Measurements from ENCODE around the gene ANKRD63. TPM values are rescaled to one million over a fixed set of nuclear protein-coding genes. Genes with fewer than 3 reads are reported as not detected.
A peak's percentile ranks its signal among the peaks of the same experiment; 100 is the strongest.

The ANKRD63 gene
- total and polyA plus RNA-seq, 2 donors (not counting 1 experiment from before 2014, with no cell fraction given): 0.25 TPM; not detected in 1

DNA sequence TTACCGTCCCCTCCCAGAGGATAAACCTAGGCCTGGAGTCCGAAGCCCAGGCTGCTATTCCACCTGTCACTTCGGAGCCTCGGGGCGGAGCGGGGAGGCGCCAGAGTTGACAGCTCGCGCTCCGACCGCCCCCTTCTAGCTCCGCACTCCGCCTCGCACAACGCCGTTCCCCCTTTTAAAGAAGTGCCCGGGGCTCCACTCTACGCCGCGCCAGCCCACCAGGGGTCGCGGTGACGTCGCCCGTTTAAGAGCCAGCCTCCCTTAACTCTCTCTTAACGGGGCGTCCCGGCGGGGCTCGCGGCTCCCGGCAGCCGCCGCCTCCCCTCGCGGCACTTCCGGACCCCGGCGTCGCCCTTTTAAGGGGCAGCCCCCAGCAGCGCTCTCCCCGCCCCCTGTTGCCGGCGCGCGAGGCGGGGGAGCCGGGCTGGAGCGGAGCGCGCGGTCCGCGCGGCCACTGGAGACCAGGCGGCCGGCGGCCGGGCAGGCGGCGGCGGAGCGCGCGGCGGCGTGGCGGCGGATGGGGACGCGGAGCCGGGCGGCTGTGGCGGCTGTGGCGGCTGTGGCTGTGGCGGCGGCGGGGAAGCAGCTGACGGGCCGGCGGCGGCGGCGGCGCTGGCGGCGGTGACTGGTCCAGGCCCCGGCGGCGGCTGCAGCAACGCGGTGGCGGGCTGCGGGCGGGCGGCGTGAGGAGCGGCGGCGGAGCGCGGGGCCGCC lies 40.5 kb upstream of the ANKRD63 start, which contains the start of gene INAFM2:
Gene INAFM2, plus strand, starts transcription at position 454 of the 714 bp plus-strand sequence. CDS start 364 bp downstream, outside the sequence.
- peak within 1 kb of the TSS; percentile 63 for H2AFZ ChIP-seq (ENCODE audit: insufficient read depth, low read depth, low read length, poor library complexity, severe bottlenecking)
- H3K27ac Mint-ChIP-seq: no peak within 1 kb of the TSS

More for the DNA sequence above, 40.5 kb upstream of the ANKRD63 start, which contains the start of gene INAFM2:
- Histone ChIP-seq H3K79me2 (ENCODE audit: control insufficient read depth, insufficient read depth, low read length) (no peaks in the 10 kb centered on the region), H3K27me3 (replicated peaks in 1 of 4; ENCODE audit: control extremely low read depth in 1 of 4, control insufficient read depth in 3 of 4, insufficient read depth in 4 of 4, low read length in 3 of 4) (peaks cover 0 to 2% (median 0%) of the 10 kb centered on the region in 4 experiments), H3K27ac (ENCODE audit: low read length in 2 of 2) (peak within 1 kb of the TSS in 1 of 2 donors; percentile 10), H3K4me3 (ENCODE audit: control extremely low read depth in 1 of 5, extremely low read depth in 1 of 5, insufficient read depth in 1 of 5, low read depth in 2 of 5, low read length in 4 of 5) (peak within 1 kb of the TSS; percentile 25 to 71 (median 59)), H3K36me3 (replicated peaks in 1 of 2; ENCODE audit: control extremely low read depth in 1 of 2, control insufficient read depth in 1 of 2, extremely low read depth in 1 of 2, insufficient read depth in 2 of 2, low read length in 1 of 2) (no peaks in the 10 kb centered on the region), H3K9me3 (ENCODE audit: control extremely low read depth in 1 of 3, control insufficient read depth in 2 of 3, insufficient read depth in 1 of 3, low read length in 2 of 3) (peaks cover 0 to 2% (median 0%) of the 10 kb centered on the region in 3 donors), H4K20me1 (ENCODE audit: control insufficient read depth, insufficient read depth, low read length, poor library complexity, severe bottlenecking) (no peaks in the 10 kb centered on the region), H3K4me1 (ENCODE audit: control insufficient read depth in 2 of 2, insufficient read depth in 2 of 2, low read length in 2 of 2) (peaks cover 21 to 26% of the 10 kb centered on the region in 2 donors), H3K9ac (ENCODE audit: low read length) (peak within 1 kb of the TSS; percentile 66), H3K4me2 (replicated peaks; ENCODE audit: low read depth, low read length, poor library complexity, severe bottlenecking) (peak within 1 kb of the TSS; percentile 92)
- DNase-seq (peak; percentile 97), ATAC-seq (ENCODE audit: low read depth) (peak; percentile 89)
- H3K9me3 Mint-ChIP-seq (ENCODE audit: insufficient read depth): no peaks in the 10 kb centered on the region
- ChIA-PET CTCF (interaction anchor here (0.7 to 8.5 kb wide), 17 partner anchors 12 to 908 kb away, joined by 3 to 221 read pairs (median 4); partner anchors contain the start of genes CCDC9B, CHP1, EIF2AK4 and KNSTRN), POLR2A (interaction anchor here (0.5 to 1.4 kb wide), 6 partner anchors 9 to 370 kb away, joined by 3 to 14 read pairs (median 4); partner anchors contain the start of gene PLCB2)
- peaks cover 29% of the 10 kb centered on the region for H3K4me1 Mint-ChIP-seq
- no peak for TF ChIP-seq EZH2 (IDR thresholded peaks at IDR 0.05; ENCODE audit: borderline replicate concordance, insufficient read depth, low read depth, low read length, poor library complexity, severe bottlenecking)
- TF ChIP-seq, protein P1, sequence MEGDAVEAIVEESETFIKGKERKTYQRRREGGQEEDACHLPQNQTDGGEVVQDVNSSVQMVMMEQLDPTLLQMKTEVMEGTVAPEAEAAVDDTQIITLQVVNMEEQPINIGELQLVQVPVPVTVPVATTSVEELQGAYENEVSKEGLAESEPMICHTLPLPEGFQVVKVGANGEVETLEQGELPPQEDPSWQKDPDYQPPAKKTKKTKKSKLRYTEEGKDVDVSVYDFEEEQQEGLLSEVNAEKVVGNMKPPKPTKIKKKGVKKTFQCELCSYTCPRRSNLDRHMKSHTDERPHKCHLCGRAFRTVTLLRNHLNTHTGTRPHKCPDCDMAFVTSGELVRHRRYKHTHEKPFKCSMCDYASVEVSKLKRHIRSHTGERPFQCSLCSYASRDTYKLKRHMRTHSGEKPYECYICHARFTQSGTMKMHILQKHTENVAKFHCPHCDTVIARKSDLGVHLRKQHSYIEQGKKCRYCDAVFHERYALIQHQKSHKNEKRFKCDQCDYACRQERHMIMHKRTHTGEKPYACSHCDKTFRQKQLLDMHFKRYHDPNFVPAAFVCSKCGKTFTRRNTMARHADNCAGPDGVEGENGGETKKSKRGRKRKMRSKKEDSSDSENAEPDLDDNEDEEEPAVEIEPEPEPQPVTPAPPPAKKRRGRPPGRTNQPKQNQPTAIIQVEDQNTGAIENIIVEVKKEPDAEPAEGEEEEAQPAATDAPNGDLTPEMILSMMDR (IDR thresholded peaks at IDR 0.05): peak; percentile 75
- peak within 1 kb of the TSS; percentile 85 for H3K4me3 Mint-ChIP-seq
- intact Hi-C loops (cut with micrococcal nuclease): loop anchor here (1.0 to 5.0 kb wide), 11 partner anchors 15 to 907 kb away; partner anchors contain the start of genes ANKRD63, BMF, BUB1B and CHP1
- WGBS (ENCODE audit: insufficient coverage): under 1% methylated on average over 103 of the region's 103 CpGs
- no peaks in the 10 kb centered on the region for H3K27me3 Mint-ChIP-seq

All from B cell (primary cell).